IPS-20b (cell line): ENCODE data around the gene TRAPPC5.

Experiments used
- H3K27ac ChIP-seq: one replicate; pipeline ENCODE4 v1.5.1; 2013; ENCODE audit warnings: low read length
- H3K27me3 ChIP-seq: 2 replicates; pipeline ENCODE4 v1.6.1; 2013; ENCODE audit warnings: mild to moderate bottlenecking, low read length, inconsistent platforms; ENCODE audit not compliant: insufficient read depth
- H3K36me3 ChIP-seq: 2 replicates; pipeline ENCODE4 v1.6.1; 2013; ENCODE audit warnings: low read depth, mild to moderate bottlenecking, inconsistent platforms, low read length, moderate library complexity; ENCODE audit not compliant: insufficient read depth
- H3K4me1 ChIP-seq: 2 replicates; pipeline ENCODE4 v1.6.1; 2013; ENCODE audit warnings: mild to moderate bottlenecking, control low read depth, inconsistent platforms, low read length, moderate library complexity; ENCODE audit not compliant: insufficient read depth
- H3K4me3 ChIP-seq: 2 replicates; pipeline ENCODE4 v1.5.1; 2013; ENCODE audit warnings: mild to moderate bottlenecking, low read length, inconsistent platforms
- H3K9ac ChIP-seq: 2 replicates; pipeline ENCODE4 v1.6.1; 2013; ENCODE audit warnings: low read depth, mild to moderate bottlenecking, inconsistent platforms, low read length, moderate library complexity
- H3K9me3 ChIP-seq: 2 replicates; pipeline ENCODE4 v1.6.1; 2013; ENCODE audit warnings: mild to moderate bottlenecking, low read depth, low read length, inconsistent platforms; ENCODE audit not compliant: insufficient read depth

The TRAPPC5 gene

GRCh38 chr19:7648265-7649014 lies 32.2 kb upstream of the TRAPPC5 start:
- H3K4me1 ChIP-seq, result no peaks in the 10 kb centered on the region
- no peak overlapping the region for H3K27ac ChIP-seq
- H3K4me3 ChIP-seq, result no peak overlapping the region
- H3K36me3 ChIP-seq, result no peaks in the 10 kb centered on the region; the same call in 1 of the 2 replicates
- H3K9me3 ChIP-seq, result no peaks in the 10 kb centered on the region
- H3K9ac ChIP-seq, result no peak overlapping the region
- peaks cover 22% of the 10 kb centered on the region for H3K27me3 ChIP-seq

GRCh38 chr19:7650148-7650547 lies 30.5 kb upstream of the TRAPPC5 start:
- Histone ChIP-seq H3K27ac (no peak overlapping the region), H3K9ac (no peak overlapping the region), H3K9me3 (no peaks in the 10 kb centered on the region)

GRCh38 chr19:7652061-7652641 lies 28.5 kb upstream of the TRAPPC5 start:
- H3K27me3 ChIP-seq, result peaks cover 31% of the 10 kb centered on the region
- no peaks in the 10 kb centered on the region for H3K9me3 ChIP-seq
- no peaks in the 10 kb centered on the region for H3K36me3 ChIP-seq
- H3K4me1 ChIP-seq, result no peaks in the 10 kb centered on the region
- no peak overlapping the region for H3K27ac ChIP-seq
- no peak overlapping the region for H3K9ac ChIP-seq
- H3K4me3 ChIP-seq, result peak overlapping the region; percentile 59; the same call in 1 of the 2 replicates

More at GRCh38 chr19:7650148-7650547, 30.5 kb upstream of the TRAPPC5 start:
- H3K36me3 ChIP-seq, result no peaks in the 10 kb centered on the region; the same call in 1 of the 2 replicates
- peaks cover 23% of the 10 kb centered on the region for H3K27me3 ChIP-seq
- no peaks in the 10 kb centered on the region for H3K4me1 ChIP-seq
- H3K4me3 ChIP-seq, result no peak overlapping the region

GRCh38 chr19:7654401-7654800 lies 26.2 kb upstream of the TRAPPC5 start:
- Histone ChIP-seq H3K4me1 (no peaks in the 10 kb centered on the region), H3K36me3 (no peaks in the 10 kb centered on the region), H3K27ac (no peak overlapping the region), H3K9ac (no peak overlapping the region), H3K27me3 (peaks cover 31% of the 10 kb centered on the region), H3K9me3 (no peaks in the 10 kb centered on the region), H3K4me3 (no peak overlapping the region)

- Histone ChIP-seq H3K9ac (no peak overlapping the region), H3K27ac (no peak overlapping the region), H3K9me3 (no peaks in the 10 kb centered on the region), H3K36me3 (no peaks in the 10 kb centered on the region), H3K4me1 (no peaks in the 10 kb centered on the region), H3K4me3 (no peak overlapping the region), H3K27me3 (peaks cover 31% of the 10 kb centered on the region)
These were observed 25.1 kb upstream of the TRAPPC5 start for GRCh38 chr19:7655581-7655980.

- no peak overlapping the region for H3K27ac ChIP-seq
- H3K9me3 ChIP-seq, result no peaks in the 10 kb centered on the region
- H3K36me3 ChIP-seq, result no peaks in the 10 kb centered on the region
- peaks cover 21% of the 10 kb centered on the region for H3K27me3 ChIP-seq
- no peak overlapping the region for H3K9ac ChIP-seq
- H3K4me1 ChIP-seq, result no peaks in the 10 kb centered on the region
- no peak overlapping the region for H3K4me3 ChIP-seq
These were observed 23.4 kb upstream of the TRAPPC5 start for GRCh38 chr19:7657131-7657751.

- Histone ChIP-seq H3K36me3 (no peaks in the 10 kb centered on the region), H3K9me3 (no peaks in the 10 kb centered on the region), H3K9ac (no peak overlapping the region), H3K4me3 (no peak overlapping the region), H3K27me3 (peaks cover 10% of the 10 kb centered on the region; the same call in 1 of the 2 replicates), H3K4me1 (no peaks in the 10 kb centered on the region), H3K27ac (no peak overlapping the region)
These were observed 22.4 kb upstream of the TRAPPC5 start for GRCh38 chr19:7658219-7658686.

GRCh38 chr19:7661744-7662538 lies 18.7 kb upstream of the TRAPPC5 start:
- H3K4me3 ChIP-seq, result no peak overlapping the region
- no peak overlapping the region for H3K27ac ChIP-seq
- no peak overlapping the region for H3K9ac ChIP-seq
- peaks cover 4% of the 10 kb centered on the region; the same call in 1 of the 2 replicates for H3K27me3 ChIP-seq
- no peaks in the 10 kb centered on the region for H3K4me1 ChIP-seq
- no peaks in the 10 kb centered on the region for H3K36me3 ChIP-seq
- no peaks in the 10 kb centered on the region for H3K9me3 ChIP-seq

GRCh38 chr19:7662657-7663056 lies 18.0 kb upstream of the TRAPPC5 start:
- Histone ChIP-seq H3K9ac (no peak overlapping the region), H3K4me3 (no peak overlapping the region), H3K4me1 (no peaks in the 10 kb centered on the region), H3K36me3 (no peaks in the 10 kb centered on the region), H3K9me3 (no peaks in the 10 kb centered on the region), H3K27ac (no peak overlapping the region), H3K27me3 (peaks cover 4% of the 10 kb centered on the region; the same call in 1 of the 2 replicates)

GRCh38 chr19:7663706-7664105 lies 16.9 kb upstream of the TRAPPC5 start:
- no peaks in the 10 kb centered on the region for H3K36me3 ChIP-seq
- no peak overlapping the region for H3K27ac ChIP-seq
- no peaks in the 10 kb centered on the region for H3K9me3 ChIP-seq
- H3K4me1 ChIP-seq, result no peaks in the 10 kb centered on the region
- no peak overlapping the region for H3K4me3 ChIP-seq
- H3K27me3 ChIP-seq, result peaks cover 14% of the 10 kb centered on the region
- no peak overlapping the region for H3K9ac ChIP-seq

GRCh38 chr19:7665076-7665475 lies 15.6 kb upstream of the TRAPPC5 start:
- Histone ChIP-seq H3K9ac (no peak overlapping the region), H3K27me3 (peaks cover 27% of the 10 kb centered on the region), H3K4me1 (no peaks in the 10 kb centered on the region), H3K36me3 (no peaks in the 10 kb centered on the region), H3K9me3 (no peaks in the 10 kb centered on the region), H3K27ac (no peak overlapping the region), H3K4me3 (no peak overlapping the region)
